Endodermal cell (in vitro differentiated cells): ENCODE measurements around the gene NRXN2. TPM values are rescaled to one million over a fixed set of nuclear protein-coding genes. Genes with fewer than 3 reads are reported as not detected.

ENCODE experiments used
- DNase-seq: peaks from one replicate; pipeline ENCODE4 v3.0.0-alpha.2; 2017
- H3K27ac ChIP-seq: 2 replicates; pipeline ENCODE4 v1.5.1; 2013; ENCODE audit warnings: mild to moderate bottlenecking, low read depth, low read length, moderate library complexity
- H3K27me3 ChIP-seq: 2 replicates; pipeline ENCODE4 v1.6.1; 2013; ENCODE audit warnings: mild to moderate bottlenecking, low read length, moderate library complexity; ENCODE audit not compliant: insufficient read depth, control insufficient read depth, poor library complexity, severe bottlenecking
- H3K36me3 ChIP-seq: 2 replicates; pipeline ENCODE4 v1.7.0; 2013; ENCODE audit warnings: mild to moderate bottlenecking, low read length, moderate library complexity; ENCODE audit not compliant: control insufficient read depth, insufficient read depth
- H3K4me1 ChIP-seq: one replicate; pipeline ENCODE4 v1.7.0; 2013; ENCODE audit warnings: low read length; ENCODE audit not compliant: control insufficient read depth, insufficient read depth
- H3K4me3 ChIP-seq: 2 replicates; pipeline ENCODE4 v1.5.1; 2013; ENCODE audit warnings: mild to moderate bottlenecking, low read length, moderate library complexity
- H3K9ac ChIP-seq: 2 replicates; pipeline ENCODE4 v1.6.1; 2013; ENCODE audit warnings: mild to moderate bottlenecking, low read length, moderate library complexity; ENCODE audit not compliant: poor library complexity, severe bottlenecking; ENCODE audit errors: extremely low read depth
- H3K9me3 ChIP-seq: 2 replicates; pipeline ENCODE4 v1.6.1; 2013; ENCODE audit warnings: mild to moderate bottlenecking, low read length, moderate library complexity; ENCODE audit not compliant: control insufficient read depth
- H3K27ac Mint-ChIP-seq: 2 replicates; pipeline ENCODE4 v1.8.0; 2020; ENCODE audit warnings: mixed read lengths
- H3K27me3 Mint-ChIP-seq: 2 replicates; pipeline ENCODE4 v1.8.0; 2021; ENCODE audit warnings: mild to moderate bottlenecking, mixed read lengths; ENCODE audit not compliant: insufficient read depth
- H3K36me3 Mint-ChIP-seq: 2 replicates; pipeline ENCODE4 v1.8.0; 2020; ENCODE audit warnings: low read depth, mixed read lengths
- H3K4me1 Mint-ChIP-seq: 2 replicates; pipeline ENCODE4 v1.8.0; 2020; ENCODE audit warnings: mixed read lengths
- H3K4me3 Mint-ChIP-seq: 2 replicates; pipeline ENCODE4 v1.8.0; 2020; ENCODE audit warnings: mild to moderate bottlenecking, moderate library complexity, mixed read lengths
- H3K9me3 Mint-ChIP-seq: 2 replicates; pipeline ENCODE4 v1.8.0; 2020; ENCODE audit warnings: mild to moderate bottlenecking, mixed read lengths
- WGBS, 2 experiments: methylation state at CpG; one replicate each; pipeline versions ENCODE4 v1.1.5 to v1.1.7; 2013; ENCODE audit warnings: missing lambda C conversion rate in 2 of 2, mixed read lengths in 1 of 2; ENCODE audit not compliant: insufficient coverage in 1 of 2, insufficient read length in 1 of 2; 5-methylcytosine and 5-hydroxymethylcytosine counted together
- total RNA-seq, 2 donors: library from RNA; stranded (reverse); fragmentation: NEBNext Ultra II Directional in 1 of 2; extraction: Animal tissue kit (Norgen Biotek cat#: 25700) in 1 of 2; gene quantifications; 2 replicates in 1 of 2; 3 replicates in 1 of 2; pipeline ENCODE4 v1.2.1, GENCODE V29; 2021
- TF ChIP-seq, protein P1 (sequence below): fragments of 200-600 bp; sonication (generic); conservative IDR thresholded peaks from 2 replicates; pipeline ENCODE4 v1.5.0; 2021; ENCODE audit warnings: antibody characterized with exemption, mild to moderate bottlenecking

Gene NRXN2
- total RNA-seq, 2 donors from 2014 or later: 1.00 to 1.5 TPM

DNA sequence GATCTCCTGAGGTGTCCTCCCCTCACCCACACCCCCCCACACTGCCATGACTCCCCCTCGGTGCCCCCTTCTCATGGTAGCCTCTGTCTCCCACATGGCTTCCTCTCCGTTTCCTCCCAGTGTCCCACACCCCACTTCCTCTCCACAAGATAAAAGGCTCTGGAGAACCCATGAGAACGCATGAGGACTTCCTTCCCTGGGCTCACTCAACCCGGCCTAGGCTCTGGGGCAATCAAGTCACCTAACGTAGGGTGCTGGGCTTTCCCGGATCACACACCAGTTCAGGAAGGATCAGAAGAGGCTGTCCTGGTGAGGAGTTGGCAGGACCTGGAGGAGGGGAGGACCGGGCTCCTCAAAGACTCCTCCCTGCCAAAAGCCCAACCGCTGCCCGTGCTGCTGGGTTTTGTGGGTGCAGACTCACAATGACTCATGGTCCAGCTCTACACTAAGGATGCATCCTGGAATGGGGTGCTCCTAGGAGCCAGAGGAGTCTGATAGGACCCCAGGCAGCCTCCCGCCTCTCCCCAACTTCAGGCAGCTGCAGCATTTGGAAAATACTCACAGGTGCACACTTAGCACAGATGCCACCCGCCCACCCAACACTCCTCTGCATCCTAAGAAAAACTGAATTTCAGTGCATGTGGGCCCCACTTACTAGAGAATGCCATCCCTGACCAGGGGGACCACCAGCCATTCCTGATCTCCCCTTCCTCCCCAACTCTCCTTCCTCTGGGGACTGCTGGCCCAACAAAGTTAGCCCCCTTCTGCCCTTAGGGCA, 110.9 kb downstream of the NRXN2 start:
- no peak overlapping the region for H3K27ac Mint-ChIP-seq
- H3K36me3 Mint-ChIP-seq: no peaks in the 10 kb centered on the region
- peaks cover 12% of the 10 kb centered on the region for H3K4me1 Mint-ChIP-seq
- Histone ChIP-seq H3K9me3 (no peaks in the 10 kb centered on the region), H3K4me3 (no peak overlapping the region), H3K27me3 (no peaks in the 10 kb centered on the region), H3K36me3 (no peaks in the 10 kb centered on the region), H3K27ac (no peak overlapping the region), H3K9ac (no peak overlapping the region), H3K4me1 (no peaks in the 10 kb centered on the region)
- H3K4me3 Mint-ChIP-seq: no peak overlapping the region
- TF ChIP-seq, protein P1, sequence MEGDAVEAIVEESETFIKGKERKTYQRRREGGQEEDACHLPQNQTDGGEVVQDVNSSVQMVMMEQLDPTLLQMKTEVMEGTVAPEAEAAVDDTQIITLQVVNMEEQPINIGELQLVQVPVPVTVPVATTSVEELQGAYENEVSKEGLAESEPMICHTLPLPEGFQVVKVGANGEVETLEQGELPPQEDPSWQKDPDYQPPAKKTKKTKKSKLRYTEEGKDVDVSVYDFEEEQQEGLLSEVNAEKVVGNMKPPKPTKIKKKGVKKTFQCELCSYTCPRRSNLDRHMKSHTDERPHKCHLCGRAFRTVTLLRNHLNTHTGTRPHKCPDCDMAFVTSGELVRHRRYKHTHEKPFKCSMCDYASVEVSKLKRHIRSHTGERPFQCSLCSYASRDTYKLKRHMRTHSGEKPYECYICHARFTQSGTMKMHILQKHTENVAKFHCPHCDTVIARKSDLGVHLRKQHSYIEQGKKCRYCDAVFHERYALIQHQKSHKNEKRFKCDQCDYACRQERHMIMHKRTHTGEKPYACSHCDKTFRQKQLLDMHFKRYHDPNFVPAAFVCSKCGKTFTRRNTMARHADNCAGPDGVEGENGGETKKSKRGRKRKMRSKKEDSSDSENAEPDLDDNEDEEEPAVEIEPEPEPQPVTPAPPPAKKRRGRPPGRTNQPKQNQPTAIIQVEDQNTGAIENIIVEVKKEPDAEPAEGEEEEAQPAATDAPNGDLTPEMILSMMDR: no peak
- H3K9me3 Mint-ChIP-seq: no peaks in the 10 kb centered on the region
- H3K27me3 Mint-ChIP-seq: peaks cover 5% of the 10 kb centered on the region
- WGBS, 2 experiments: 90 to 100% methylated on average over 6 to 11 of the region's 11 CpGs
- DNase-seq: no peak

DNA sequence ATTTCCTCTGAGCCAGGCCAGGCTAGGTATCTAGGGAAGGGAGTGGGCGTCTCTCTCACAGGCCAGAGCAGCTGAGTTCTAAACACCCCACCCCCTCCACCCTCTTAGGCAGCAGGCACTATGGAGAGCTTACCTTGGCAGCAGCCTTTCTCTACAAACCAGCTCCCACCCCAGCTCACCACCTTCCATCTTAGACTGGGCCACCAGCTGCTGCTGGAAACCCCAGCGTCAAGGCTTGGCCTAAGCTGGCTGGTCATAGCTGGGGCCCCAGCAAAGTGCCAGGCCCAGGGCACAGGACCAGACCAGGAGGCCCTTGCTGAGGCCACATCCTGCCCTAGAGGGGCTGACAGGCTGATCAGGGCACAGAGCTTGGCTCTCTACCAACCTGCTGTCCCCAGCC, 111.8 kb downstream of the NRXN2 start:
- Histone ChIP-seq H3K9ac (no peak overlapping the region), H3K36me3 (no peaks in the 10 kb centered on the region), H3K27me3 (no peaks in the 10 kb centered on the region), H3K4me1 (no peaks in the 10 kb centered on the region), H3K27ac (no peak overlapping the region), H3K4me3 (no peak overlapping the region), H3K9me3 (no peaks in the 10 kb centered on the region)
- H3K4me3 Mint-ChIP-seq: no peak overlapping the region
- TF ChIP-seq, protein P1: no peak
- H3K27me3 Mint-ChIP-seq: peaks cover 5% of the 10 kb centered on the region
- H3K27ac Mint-ChIP-seq: no peak overlapping the region
- 100% methylated on average over 2 of the region's 2 CpGs; no CpG with 5 or more reads in 1 of the 2 experiments for WGBS, 2 experiments
- peaks cover 12% of the 10 kb centered on the region for H3K4me1 Mint-ChIP-seq
- no peak for DNase-seq
- H3K36me3 Mint-ChIP-seq: no peaks in the 10 kb centered on the region
- H3K9me3 Mint-ChIP-seq: no peaks in the 10 kb centered on the region

DNA sequence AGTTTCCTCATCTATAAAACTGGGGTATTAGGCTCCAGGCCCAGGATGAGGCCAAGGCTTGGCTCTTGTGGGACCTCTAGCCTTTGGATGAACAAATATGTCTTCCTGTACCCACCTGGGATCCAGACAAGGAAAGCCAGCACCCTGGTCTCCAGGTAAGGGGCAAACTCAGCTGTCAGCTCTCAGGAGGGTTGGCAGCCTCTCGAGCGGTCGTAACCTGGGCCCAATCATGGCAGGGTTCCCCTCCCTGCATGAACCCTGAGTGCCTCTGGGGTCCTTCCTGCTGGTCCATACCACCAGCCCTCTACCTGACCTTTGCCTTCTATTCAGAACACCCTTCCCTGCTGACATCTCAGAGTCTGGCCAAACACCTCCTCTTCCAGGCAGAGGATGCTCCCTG, 112.4 kb downstream of the NRXN2 start:
- H3K27me3 Mint-ChIP-seq: peaks cover 7% of the 10 kb centered on the region
- no peak overlapping the region for H3K27ac Mint-ChIP-seq
- H3K9me3 ChIP-seq: no peaks in the 10 kb centered on the region
- H3K4me1 ChIP-seq: no peaks in the 10 kb centered on the region
- no peak overlapping the region for H3K4me3 ChIP-seq
- H3K27ac ChIP-seq: no peak overlapping the region
- no peak for DNase-seq
- peaks cover 12% of the 10 kb centered on the region for H3K4me1 Mint-ChIP-seq
- H3K9ac ChIP-seq: no peak overlapping the region
- WGBS, 2 experiments: 92 to 95% methylated on average over 3 of the region's 3 CpGs
- H3K36me3 ChIP-seq: no peaks in the 10 kb centered on the region
- H3K36me3 Mint-ChIP-seq: no peaks in the 10 kb centered on the region
- TF ChIP-seq, protein P1: no peak
- no peak overlapping the region for H3K4me3 Mint-ChIP-seq
- no peaks in the 10 kb centered on the region for H3K27me3 ChIP-seq
- H3K9me3 Mint-ChIP-seq: no peaks in the 10 kb centered on the region
